Effector memory CD8-positive, alpha-beta T cell (primary cell): Measurements from ENCODE around the gene ESYT2.
"Not testable (repeated sequence)": the region's sequence is repeated elsewhere in the genome, so short reads cannot be mapped to it uniquely, and the experiment has no call there.

ENCODE experiments used
- ATAC-seq: fragments of 150-1000 bp; cut with Tn5 transposase; replicated peaks from 2 replicates; pipeline ENCODE4 v1.10.0; 2021; ENCODE audit warnings: mild to moderate bottlenecking, moderate library complexity
- DNase-seq, 3 experiments: peaks; one replicate each; pipeline ENCODE4 v3.0.0; 2021
- H3K27ac Mint-ChIP-seq, 2 donors: one replicate each; pipeline ENCODE4 v1.8.0; 2022; ENCODE audit warnings: mild to moderate bottlenecking in 2 of 2, mixed read lengths in 2 of 2, moderate library complexity in 2 of 2
- H3K27me3 Mint-ChIP-seq, 2 donors: one replicate each; pipeline ENCODE4 v1.8.0; 2022; ENCODE audit warnings: mixed read lengths in 2 of 2
- H3K36me3 Mint-ChIP-seq: one replicate; pipeline ENCODE4 v1.8.0; 2022; ENCODE audit warnings: mild to moderate bottlenecking, moderate library complexity, mixed read lengths; ENCODE audit not compliant: insufficient read depth
- H3K4me1 Mint-ChIP-seq, 2 donors: one replicate each; pipeline ENCODE4 v1.8.0; 2022; ENCODE audit warnings: low read depth in 2 of 2, mixed read lengths in 2 of 2
- H3K4me3 Mint-ChIP-seq, 2 donors: one replicate each; pipeline ENCODE4 v1.8.0; 2022; ENCODE audit warnings: mild to moderate bottlenecking in 2 of 2, mixed read lengths in 2 of 2, moderate library complexity in 2 of 2
- H3K9me3 Mint-ChIP-seq, 2 donors: one replicate each; pipeline ENCODE4 v1.8.0; 2022; ENCODE audit warnings: mixed read lengths in 2 of 2
- total RNA-seq, 9 experiments: gene quantifications; one replicate each; lab custom pipeline; 2026; lab: John Stamatoyannopoulos, UW

ESYT2 gene, protein sequence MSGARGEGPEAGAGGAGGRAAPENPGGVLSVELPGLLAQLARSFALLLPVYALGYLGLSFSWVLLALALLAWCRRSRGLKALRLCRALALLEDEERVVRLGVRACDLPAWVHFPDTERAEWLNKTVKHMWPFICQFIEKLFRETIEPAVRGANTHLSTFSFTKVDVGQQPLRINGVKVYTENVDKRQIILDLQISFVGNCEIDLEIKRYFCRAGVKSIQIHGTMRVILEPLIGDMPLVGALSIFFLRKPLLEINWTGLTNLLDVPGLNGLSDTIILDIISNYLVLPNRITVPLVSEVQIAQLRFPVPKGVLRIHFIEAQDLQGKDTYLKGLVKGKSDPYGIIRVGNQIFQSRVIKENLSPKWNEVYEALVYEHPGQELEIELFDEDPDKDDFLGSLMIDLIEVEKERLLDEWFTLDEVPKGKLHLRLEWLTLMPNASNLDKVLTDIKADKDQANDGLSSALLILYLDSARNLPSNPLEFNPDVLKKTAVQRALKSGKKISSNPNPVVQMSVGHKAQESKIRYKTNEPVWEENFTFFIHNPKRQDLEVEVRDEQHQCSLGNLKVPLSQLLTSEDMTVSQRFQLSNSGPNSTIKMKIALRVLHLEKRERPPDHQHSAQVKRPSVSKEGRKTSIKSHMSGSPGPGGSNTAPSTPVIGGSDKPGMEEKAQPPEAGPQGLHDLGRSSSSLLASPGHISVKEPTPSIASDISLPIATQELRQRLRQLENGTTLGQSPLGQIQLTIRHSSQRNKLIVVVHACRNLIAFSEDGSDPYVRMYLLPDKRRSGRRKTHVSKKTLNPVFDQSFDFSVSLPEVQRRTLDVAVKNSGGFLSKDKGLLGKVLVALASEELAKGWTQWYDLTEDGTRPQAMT
- 209 to 382 (median 259) reads per million in 9 experiments for total RNA-seq

DNA sequence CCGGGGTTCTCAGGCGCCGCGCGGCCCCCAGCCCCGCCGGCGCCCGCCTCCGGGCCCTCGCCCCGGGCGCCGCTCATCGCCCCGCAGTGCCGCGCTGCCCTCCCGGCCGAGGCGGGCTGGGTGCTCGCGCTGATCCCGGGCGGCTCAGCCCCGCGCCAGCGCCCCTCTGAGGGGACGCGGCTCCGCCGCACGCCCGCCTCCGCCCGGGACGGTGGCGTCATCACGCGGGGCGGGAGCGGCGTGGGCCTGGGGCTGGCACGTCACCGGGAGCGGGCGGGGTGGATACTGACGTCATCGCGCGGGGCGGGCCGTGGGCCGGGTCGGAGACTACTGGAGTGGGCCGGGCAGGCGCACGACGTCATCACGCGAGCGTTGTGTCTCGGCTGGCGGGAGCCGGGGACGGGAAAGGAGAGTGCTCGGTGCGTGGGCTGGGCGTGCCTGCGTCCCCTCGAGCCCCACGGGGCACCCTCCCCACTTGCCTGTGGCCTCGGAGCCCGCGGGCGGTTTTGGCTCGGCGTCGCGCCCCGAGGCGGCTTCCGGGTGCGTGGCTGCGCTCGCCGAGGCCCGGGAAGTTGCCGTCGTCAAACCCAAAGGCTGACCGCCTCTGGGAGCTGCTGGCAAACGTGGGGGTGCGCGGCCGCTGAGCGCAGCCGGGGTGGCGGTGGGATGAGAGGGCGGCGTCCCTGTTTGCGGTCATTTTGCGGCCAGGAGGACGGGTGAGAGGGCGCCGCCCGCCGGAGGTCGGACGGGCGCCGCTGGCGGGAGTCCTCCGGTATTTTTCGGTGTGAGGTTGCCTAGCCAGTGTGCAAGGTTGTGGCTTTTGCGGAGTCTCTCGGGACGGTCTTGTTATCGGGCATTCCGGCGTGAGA, at the start of gene ESYT2:
TSS of gene ESYT2 (minus strand) at position 168 of the 869 bp plus-strand sequence. CDS start at position 77, 91 bp downstream.
- peak; percentile 79 for ATAC-seq
- no peaks in the 10 kb centered on the region for H3K9me3 Mint-ChIP-seq
- H3K36me3 Mint-ChIP-seq = peaks cover 56% of the 10 kb centered on the region
- H3K27ac Mint-ChIP-seq = peak within 1 kb of the TSS; percentile 95 to 97
- peak; percentile 98 to 100 (median 100) for DNase-seq
- peaks cover 19 to 26% of the 10 kb centered on the region in 2 donors for H3K4me1 Mint-ChIP-seq
- peak within 1 kb of the TSS; percentile 89 to 90 for H3K4me3 Mint-ChIP-seq
- H3K27me3 Mint-ChIP-seq = no peaks in the 10 kb centered on the region

DNA sequence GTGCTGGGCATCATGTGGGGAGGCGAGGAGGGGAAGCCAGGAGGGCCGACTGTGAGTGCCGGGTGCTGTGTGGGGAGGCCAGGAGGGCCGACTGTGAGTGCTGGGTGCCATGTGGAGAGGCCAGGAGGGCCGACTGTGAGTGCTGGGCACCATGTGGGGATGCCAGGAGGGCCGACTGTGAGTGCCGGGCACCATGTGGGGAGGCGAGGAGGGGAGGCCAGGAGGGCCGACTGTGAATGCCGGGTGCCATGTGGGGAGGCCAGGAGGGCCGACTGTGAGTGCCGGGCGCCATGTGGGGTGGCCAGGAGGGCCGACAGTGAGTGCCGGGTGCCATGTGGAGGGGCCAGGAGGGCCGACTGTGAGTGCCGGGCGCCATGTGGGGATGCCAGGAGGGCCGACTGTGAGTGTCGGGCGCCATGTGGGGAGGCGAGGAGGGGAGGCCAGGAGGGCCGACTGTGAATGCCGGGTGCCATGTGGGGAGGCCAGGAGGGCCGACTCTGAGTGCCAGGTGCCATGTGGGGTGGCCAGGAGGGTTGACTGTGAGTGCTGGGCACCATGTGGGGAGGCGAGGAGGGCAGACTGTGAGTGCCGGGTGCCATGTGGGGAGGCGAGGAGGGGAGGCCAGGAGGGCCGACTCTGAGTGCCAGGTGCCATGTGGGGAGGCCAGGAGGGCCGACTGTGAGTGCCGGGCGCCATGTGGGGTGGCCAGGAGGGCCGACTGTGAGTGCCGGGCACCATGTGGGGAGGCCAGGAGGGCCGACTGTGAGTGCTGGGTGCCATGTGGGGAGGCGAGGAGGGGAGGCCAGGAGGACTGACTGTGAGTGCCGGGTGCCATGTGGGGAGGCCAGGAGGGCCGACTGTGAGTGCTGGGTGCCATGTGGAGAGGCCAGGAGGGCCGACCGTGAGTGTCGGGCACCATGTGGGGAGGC, 49.1 kb upstream of the ESYT2 start:
- not testable (repeated sequence) for DNase-seq, H3K4me1 Mint-ChIP-seq, H3K4me3 Mint-ChIP-seq, ATAC-seq, H3K27me3 Mint-ChIP-seq, H3K9me3 Mint-ChIP-seq
- H3K27ac Mint-ChIP-seq = peak overlapping the region in 1 of 2 donors; percentile 87
- peaks cover 31% of the 10 kb centered on the region for H3K36me3 Mint-ChIP-seq

DNA sequence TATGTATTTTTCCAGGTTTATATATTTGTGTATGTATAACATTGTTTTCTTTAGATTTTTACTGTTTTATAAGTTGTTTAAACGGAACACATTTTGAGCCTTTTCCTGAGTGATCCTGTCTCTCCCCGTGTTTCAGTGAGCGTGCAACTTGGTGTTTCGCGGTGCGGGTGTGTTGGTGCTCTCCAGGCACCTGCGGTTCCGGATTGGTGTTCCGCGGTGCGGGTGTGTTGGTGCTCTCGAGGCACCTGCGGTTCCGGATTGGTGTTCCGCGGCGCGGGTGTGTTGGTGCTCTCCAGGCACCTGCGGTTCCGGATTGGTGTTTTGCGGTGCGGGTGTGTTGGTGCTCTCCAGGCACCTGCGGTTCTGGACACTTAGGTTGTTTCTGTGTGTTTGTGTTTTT, 47.7 kb upstream of the ESYT2 start:
- no peak overlapping the region for H3K4me3 Mint-ChIP-seq
- H3K27ac Mint-ChIP-seq = no peak overlapping the region
- ATAC-seq = no peak
- H3K4me1 Mint-ChIP-seq = peaks cover 0 to 6% of the 10 kb centered on the region in 2 donors
- peaks cover 32% of the 10 kb centered on the region for H3K36me3 Mint-ChIP-seq
- H3K9me3 Mint-ChIP-seq = no peaks in the 10 kb centered on the region
- no peaks in the 10 kb centered on the region for H3K27me3 Mint-ChIP-seq
- no peak for DNase-seq

DNA sequence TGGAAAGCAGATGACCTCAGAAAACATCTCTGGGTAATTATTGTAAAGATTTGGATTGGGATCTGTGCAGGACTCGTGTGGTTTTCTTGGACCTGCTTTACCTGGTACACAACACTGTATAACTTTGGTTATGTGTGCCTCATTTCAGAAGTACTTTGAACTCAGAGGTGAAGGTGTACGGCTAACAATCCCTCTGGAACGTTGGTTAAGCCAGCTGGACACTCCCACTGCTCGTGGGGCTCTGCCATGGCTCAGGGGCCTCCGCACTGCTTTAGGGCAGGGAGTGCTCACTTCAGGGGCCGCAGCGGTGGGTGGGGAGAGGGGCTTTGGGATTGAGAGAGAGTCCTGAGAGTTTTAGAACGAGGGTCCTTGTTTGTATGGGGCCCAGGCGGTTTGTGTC, 40.6 kb upstream of the ESYT2 start:
- peaks cover 14% of the 10 kb centered on the region for H3K36me3 Mint-ChIP-seq

DNA sequence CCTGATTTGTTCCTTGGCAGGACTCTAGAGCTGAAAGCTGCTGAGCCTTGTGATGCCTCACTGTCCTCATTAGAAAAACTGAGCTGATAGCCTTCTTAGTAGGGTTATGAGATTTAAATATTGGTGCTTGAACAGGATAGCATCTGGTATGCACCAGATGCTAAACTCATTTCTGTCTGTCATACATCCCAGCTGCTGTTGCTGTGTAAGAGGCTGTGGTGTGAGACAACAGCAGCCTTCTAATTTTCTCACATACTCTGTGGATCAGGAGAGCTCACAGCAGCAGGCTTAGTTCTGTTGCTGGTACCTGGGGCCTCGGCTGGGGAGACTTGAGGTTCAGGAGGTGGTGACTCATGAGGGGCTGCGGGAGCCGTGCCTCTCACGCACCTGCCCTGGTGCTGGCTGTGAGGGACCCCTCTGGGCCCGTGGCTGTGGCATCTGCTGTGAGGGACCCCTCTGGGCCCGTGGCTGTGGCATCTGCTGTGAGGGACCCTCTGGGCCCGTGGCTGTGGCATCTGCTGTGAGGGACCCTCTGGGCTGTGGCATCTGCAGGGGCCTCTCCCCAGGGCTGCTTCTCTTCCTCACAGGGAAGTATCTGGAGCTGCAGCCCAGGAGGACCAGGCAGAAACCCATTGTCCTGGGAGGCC, 39.6 kb upstream of the ESYT2 start:
- no peak overlapping the region for H3K27ac Mint-ChIP-seq
- no peak overlapping the region for H3K4me3 Mint-ChIP-seq
- no peaks in the 10 kb centered on the region for H3K27me3 Mint-ChIP-seq
- peaks cover 11 to 14% of the 10 kb centered on the region in 2 donors for H3K4me1 Mint-ChIP-seq
- ATAC-seq (no peak), DNase-seq (no peak)
- H3K9me3 Mint-ChIP-seq = no peaks in the 10 kb centered on the region
- peaks cover 14% of the 10 kb centered on the region for H3K36me3 Mint-ChIP-seq

More for the DNA sequence above, 40.6 kb upstream of the ESYT2 start:
- Mint-ChIP-seq H3K4me3 (no peak overlapping the region), H3K9me3 (no peaks in the 10 kb centered on the region), H3K27ac (no peak overlapping the region), H3K4me1 (peaks cover 2 to 10% of the 10 kb centered on the region in 2 donors), H3K27me3 (no peaks in the 10 kb centered on the region)
- DNase-seq = no peak
- no peak for ATAC-seq

DNA sequence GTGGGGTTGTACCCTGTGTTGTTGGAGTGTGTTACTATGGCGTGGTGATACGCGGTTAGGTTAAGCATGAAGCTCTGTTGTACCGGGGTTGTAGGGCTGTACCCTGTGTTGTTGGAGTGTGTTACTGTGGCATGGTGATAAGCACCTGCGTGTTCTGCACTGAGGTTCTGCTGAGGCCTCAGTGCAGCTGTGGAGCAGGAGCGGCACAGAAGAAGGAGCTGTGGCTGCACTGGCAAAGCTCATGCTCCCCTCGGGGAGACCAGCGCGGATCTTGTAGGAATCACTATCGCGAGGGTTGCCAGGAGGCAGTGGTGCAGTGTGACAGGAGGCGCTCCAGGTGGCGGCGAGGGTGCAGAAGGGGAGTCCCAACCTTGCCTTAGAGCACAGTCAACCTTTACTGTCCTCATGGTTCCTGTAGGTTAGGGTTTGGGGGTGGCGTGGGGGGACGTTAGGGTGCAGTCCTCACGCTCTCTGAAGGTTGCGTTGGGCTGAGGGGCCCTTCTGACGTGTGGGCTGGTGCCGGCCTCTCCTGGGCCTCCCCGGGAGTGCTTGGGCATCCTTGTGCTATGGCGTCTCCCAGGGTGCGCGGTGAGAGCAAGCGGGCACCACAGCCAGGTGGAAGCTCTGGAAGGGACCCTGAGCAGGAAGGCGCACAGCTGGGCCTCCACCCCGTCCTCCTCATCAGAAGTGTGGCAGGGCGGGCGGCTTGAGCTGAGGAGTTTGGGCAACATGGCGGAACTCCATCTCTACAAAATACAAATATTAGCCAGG, 38.1 kb upstream of the ESYT2 start:
- H3K4me3 Mint-ChIP-seq = no peak overlapping the region
- peak overlapping the region in 1 of 2 donors; percentile 73 for H3K27ac Mint-ChIP-seq
- DNase-seq (no peak), ATAC-seq (no peak)
- peaks cover 15 to 21% of the 10 kb centered on the region in 2 donors for H3K4me1 Mint-ChIP-seq
- H3K27me3 Mint-ChIP-seq = no peaks in the 10 kb centered on the region
- H3K36me3 Mint-ChIP-seq = peaks cover 14% of the 10 kb centered on the region
- no peaks in the 10 kb centered on the region for H3K9me3 Mint-ChIP-seq

DNA sequence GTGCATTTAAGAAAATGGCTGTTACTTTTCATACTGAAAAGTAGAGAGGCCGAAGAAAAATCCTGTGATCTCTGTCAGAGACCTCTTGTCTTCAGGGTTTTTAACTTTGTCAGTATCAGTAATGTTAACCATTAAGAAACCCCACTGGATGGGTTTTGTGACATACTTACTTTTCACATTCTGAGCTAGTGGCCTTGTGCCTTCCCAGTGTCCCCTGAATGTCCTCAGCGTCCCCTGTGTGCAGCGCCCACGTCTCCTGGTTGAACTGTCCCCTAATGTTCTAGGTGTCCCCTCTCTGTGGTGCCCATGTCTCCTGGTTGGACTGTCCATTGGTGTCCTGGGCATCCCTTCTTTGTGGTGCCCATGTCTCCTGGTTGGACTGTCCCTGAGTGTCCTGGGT, 36.7 kb upstream of the ESYT2 start:
- H3K9me3 Mint-ChIP-seq = no peaks in the 10 kb centered on the region
- no peak overlapping the region for H3K4me3 Mint-ChIP-seq
- no peak for DNase-seq
- no peaks in the 10 kb centered on the region for H3K27me3 Mint-ChIP-seq
- no peak for ATAC-seq
- H3K27ac Mint-ChIP-seq = no peak overlapping the region
- peaks cover 15 to 21% of the 10 kb centered on the region in 2 donors for H3K4me1 Mint-ChIP-seq
- peaks cover 3% of the 10 kb centered on the region for H3K36me3 Mint-ChIP-seq

DNA sequence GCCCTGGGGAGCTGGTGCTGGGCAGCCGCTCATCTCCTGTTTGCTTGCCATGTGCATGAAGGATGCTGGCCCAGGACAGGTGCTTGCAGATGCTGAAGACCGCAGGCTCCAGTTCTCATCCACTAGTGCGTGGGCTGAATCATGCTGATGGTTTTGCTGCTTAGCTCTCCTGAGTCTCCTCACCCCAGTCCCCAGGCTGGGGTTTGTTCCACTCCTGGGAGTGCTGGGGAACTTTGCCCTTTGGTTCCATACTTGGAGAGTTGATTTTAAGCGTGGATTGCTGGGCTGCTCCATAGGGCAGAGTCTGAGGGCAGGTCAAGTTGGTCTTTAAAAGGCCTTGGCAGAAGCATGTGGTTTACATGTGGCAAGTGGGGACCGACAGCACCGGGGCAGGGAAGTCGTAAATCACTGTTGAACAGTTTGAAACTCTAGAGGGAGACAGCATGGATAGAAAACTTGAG, 36.2 kb upstream of the ESYT2 start:
- no peak for ATAC-seq
- H3K27ac Mint-ChIP-seq = no peak overlapping the region
- no peaks in the 10 kb centered on the region for H3K36me3 Mint-ChIP-seq
- H3K27me3 Mint-ChIP-seq = no peaks in the 10 kb centered on the region
- no peak overlapping the region for H3K4me3 Mint-ChIP-seq
- H3K9me3 Mint-ChIP-seq = no peaks in the 10 kb centered on the region
- peaks cover 15 to 21% of the 10 kb centered on the region in 2 donors for H3K4me1 Mint-ChIP-seq
- no peak for DNase-seq

DNA sequence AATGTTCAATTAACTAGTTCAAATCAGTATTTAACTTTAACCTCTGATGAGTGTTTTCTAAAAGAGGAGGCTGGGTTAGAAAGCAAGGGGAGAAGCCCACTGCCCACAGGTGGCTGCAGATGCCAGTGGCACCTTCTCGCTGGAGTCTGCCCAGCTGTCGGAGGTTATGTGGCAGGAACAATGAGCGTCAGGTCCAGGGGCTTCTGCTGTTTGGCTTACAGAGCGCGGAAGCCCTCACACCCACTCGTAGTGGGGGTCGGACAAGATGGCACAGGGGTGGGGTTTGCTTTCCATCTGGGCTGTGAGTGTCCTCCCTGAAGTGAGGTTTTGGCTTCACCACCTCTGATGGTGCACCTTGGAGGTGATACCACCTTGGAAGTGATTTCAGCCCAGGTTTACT, 35.5 kb upstream of the ESYT2 start:
- H3K4me3 Mint-ChIP-seq = peak overlapping the region; percentile 71 to 91
- H3K36me3 Mint-ChIP-seq = no peaks in the 10 kb centered on the region

DNA sequence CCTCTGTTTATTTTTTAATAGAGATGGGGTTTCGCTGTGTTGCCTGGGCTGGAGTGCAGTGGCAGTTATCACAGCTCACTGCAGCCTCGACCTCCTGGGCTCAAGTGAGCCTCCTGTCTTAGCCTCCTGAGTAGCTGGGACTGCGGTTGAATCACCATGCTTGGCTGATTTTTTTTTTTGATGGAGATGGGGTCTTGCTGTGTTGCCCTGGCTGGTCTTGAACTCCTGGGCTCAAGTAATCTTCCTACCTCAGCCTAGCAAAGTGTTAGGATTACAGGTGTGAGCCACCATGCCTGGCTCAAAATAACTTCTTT, 35.2 kb upstream of the ESYT2 start:
- DNase-seq = no peak
- H3K36me3 Mint-ChIP-seq = no peaks in the 10 kb centered on the region
- peak overlapping the region; percentile 72 to 88 for H3K27ac Mint-ChIP-seq
- H3K27me3 Mint-ChIP-seq = no peaks in the 10 kb centered on the region
- ATAC-seq = no peak
- H3K4me1 Mint-ChIP-seq = peaks cover 15 to 21% of the 10 kb centered on the region in 2 donors
- peak overlapping the region; percentile 71 to 91 for H3K4me3 Mint-ChIP-seq
- H3K9me3 Mint-ChIP-seq = no peaks in the 10 kb centered on the region

More for the DNA sequence above, 35.5 kb upstream of the ESYT2 start:
- no peaks in the 10 kb centered on the region for H3K9me3 Mint-ChIP-seq
- H3K27me3 Mint-ChIP-seq = no peaks in the 10 kb centered on the region
- peak overlapping the region; percentile 72 to 88 for H3K27ac Mint-ChIP-seq
- no peak for ATAC-seq
- no peak for DNase-seq
- peaks cover 15 to 21% of the 10 kb centered on the region in 2 donors for H3K4me1 Mint-ChIP-seq
